Measurements from ENCODE around the gene PDLIM5.

- TF ChIP-seq POLR2AphosphoS5 (IDR thresholded peaks at IDR 0.05) = no peak
- no peak for TF ChIP-seq CTCF (IDR thresholded peaks at IDR 0.05)
Observed at GRCh38 chr4:94571298-94571697, 119.6 kb downstream of the PDLIM5 start.

Data from prostate gland (tissue), 2 donors.